Fibroblast of pulmonary artery (primary cell): Measurements from ENCODE around the gene NBEA.

Source experiments
- DNase-seq: peaks from one replicate; pipeline ENCODE4 v3.0.0-alpha.2; 2010; ENCODE audit warnings: low read depth
- H3K4me3 ChIP-seq: replicated peaks from 2 replicates; pipeline ENCODE4 v1.5.1; 2011; ENCODE audit warnings: low read depth, mild to moderate bottlenecking, control low read depth, low read length, moderate library complexity
- TF ChIP-seq, protein P1 (sequence below): IDR thresholded peaks from 2 replicates; pipeline ENCODE4 v1.5.1; 2011; ENCODE audit warnings: mild to moderate bottlenecking, control low read depth, low read length, inconsistent platforms; ENCODE audit errors: missing control alignments

The NBEA gene

DNA sequence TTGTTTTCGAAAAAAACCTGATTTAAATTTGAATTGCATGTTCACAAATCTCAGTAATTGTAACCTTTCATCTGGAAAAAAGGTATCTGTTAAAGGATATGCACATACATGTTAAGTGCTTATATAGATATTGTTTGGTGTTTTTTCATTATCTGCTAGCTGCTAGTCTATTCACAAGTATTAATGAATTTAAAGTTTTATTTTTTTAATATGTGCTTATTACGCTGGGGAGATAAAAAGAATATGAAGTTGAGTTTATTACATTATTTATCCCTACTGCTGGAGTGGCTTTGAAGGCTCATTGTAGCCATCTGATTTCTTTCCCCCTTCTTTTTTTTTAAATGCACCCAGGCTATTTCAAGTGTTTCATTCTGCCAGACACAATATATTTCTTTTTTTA, 538.3 kb downstream of the NBEA start:
- TF ChIP-seq, protein P1, sequence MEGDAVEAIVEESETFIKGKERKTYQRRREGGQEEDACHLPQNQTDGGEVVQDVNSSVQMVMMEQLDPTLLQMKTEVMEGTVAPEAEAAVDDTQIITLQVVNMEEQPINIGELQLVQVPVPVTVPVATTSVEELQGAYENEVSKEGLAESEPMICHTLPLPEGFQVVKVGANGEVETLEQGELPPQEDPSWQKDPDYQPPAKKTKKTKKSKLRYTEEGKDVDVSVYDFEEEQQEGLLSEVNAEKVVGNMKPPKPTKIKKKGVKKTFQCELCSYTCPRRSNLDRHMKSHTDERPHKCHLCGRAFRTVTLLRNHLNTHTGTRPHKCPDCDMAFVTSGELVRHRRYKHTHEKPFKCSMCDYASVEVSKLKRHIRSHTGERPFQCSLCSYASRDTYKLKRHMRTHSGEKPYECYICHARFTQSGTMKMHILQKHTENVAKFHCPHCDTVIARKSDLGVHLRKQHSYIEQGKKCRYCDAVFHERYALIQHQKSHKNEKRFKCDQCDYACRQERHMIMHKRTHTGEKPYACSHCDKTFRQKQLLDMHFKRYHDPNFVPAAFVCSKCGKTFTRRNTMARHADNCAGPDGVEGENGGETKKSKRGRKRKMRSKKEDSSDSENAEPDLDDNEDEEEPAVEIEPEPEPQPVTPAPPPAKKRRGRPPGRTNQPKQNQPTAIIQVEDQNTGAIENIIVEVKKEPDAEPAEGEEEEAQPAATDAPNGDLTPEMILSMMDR: no peak
- no peak overlapping the region for H3K4me3 ChIP-seq
- DNase-seq: no peak

- TF ChIP-seq, protein P1: no peak
- H3K4me3 ChIP-seq: no peak overlapping the region
- DNase-seq: no peak
Observed at GRCh38 chr13:35481777-35482176, 539.7 kb downstream of the NBEA start.

DNA sequence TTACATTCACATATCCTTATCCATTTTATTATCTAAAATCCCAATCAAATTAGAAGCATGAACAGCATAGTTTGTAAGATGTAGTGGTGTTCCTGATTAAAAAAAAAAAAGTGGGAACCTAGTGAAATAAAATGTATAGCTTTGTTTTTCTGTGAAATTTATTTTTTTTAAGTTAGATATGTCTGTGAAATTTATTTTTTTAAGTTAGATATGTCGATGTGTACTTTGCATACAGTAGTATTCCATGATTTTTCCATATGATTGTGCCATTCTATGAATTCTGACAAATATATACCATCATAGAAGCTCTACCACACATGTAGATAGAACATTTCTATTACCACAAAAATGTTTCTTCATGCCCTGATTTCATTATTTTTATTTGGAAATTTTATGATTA, 540.5 kb downstream of the NBEA start:
- H3K4me3 ChIP-seq: no peak overlapping the region
- TF ChIP-seq, protein P1: no peak
- no peak for DNase-seq

- TF ChIP-seq, protein P1: no peak
- no peak overlapping the region for H3K4me3 ChIP-seq
- no peak for DNase-seq
Observed at GRCh38 chr13:35483761-35484160, 541.7 kb downstream of the NBEA start.

DNA sequence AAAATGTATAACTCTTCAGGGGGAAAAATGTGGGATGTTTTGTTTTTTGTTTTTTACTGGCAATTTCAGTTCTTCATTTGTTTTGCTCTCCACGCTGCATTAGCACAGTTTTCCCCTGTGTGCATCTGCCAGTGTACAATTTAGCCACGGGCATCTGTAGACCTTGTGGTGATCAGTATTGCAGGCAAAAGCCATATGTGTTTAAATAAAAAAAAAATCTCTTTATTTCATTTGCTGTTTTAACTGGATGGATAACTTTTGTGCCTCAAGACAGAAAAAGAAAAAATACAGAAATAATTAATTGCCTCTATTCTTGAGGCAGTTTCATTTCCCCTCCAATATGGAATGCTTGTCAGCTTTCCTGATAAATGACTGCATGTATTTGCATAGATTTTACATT, 542.3 kb downstream of the NBEA start:
- H3K4me3 ChIP-seq: no peak overlapping the region
- TF ChIP-seq, protein P1: no peak
- DNase-seq: no peak

GRCh38 chr13:35485424-35485823, 543.4 kb downstream of the NBEA start:
- TF ChIP-seq, protein P1: no peak
- no peak overlapping the region for H3K4me3 ChIP-seq

DNA sequence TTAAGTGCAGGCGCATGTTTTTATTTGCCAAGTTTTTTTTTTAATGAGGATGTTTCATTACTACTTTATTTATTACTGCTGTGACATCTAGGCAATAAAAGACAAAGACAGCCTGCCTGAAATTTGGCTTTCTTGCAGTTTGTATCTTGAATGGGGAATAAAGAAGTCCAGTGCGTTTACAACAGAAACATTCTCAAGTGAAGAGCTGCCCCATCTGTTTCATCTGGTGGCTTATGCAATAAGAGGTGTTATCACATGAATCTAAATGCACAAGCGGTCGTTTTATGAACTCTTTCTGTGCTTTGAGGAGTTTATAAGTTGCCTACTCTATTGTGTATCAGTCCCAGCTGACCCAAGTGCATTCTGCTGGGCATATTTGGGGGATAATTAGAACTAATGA, 547.0 kb downstream of the NBEA start:
- DNase-seq: no peak
- no peak overlapping the region for H3K4me3 ChIP-seq
- TF ChIP-seq, protein P1: no peak

More at GRCh38 chr13:35485424-35485823, 543.4 kb downstream of the NBEA start:
- no peak for DNase-seq
